ENCODE results near the gene PAM.
"Not testable (repeated sequence)": the region's sequence is repeated elsewhere in the genome, so short reads cannot be mapped to it uniquely, and the experiment has no call there.

Gene PAM

DNA sequence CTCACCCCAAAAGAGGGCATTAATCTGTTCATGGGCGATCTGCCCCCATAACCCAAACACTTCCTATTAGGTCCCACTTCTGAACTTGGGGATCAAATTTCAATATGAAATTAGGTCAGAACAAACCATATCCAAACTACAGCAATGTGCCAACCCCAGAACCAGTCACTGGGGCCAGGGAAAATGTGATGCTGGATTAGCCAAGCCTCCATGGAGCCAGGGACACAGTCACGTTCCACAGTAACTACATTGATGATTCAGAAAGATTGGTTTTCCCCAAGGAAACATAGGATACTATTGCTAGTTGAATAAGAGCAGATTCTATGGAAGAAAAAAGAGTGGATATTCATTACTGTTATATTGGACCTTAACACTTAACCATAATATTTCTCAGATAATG is 280.6 kb downstream of the PAM start:
- no peak for DNase-seq (ENCODE audit: low read depth in 2 of 2, low spot score in 1 of 2)

DNA sequence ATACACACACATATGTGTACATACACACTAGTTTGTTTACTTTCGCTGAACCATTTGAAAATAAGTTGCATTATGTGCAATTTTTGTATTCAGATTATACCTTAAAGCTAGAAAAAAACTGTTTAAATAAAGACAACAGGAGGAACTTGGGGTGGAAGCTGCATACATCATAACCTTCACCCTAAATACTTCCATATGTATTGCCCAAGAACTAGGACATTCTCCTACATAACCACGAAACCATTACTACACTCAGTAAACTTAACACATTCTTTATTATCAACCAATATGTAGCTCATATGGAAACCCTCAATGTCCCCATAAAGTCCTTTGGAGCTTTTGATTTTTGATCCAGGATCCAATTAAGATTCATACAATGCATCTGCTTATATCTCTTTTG is 281.5 kb downstream of the PAM start:
- no peak for DNase-seq (ENCODE audit: low read depth in 2 of 2, low spot score in 1 of 2)

DNA sequence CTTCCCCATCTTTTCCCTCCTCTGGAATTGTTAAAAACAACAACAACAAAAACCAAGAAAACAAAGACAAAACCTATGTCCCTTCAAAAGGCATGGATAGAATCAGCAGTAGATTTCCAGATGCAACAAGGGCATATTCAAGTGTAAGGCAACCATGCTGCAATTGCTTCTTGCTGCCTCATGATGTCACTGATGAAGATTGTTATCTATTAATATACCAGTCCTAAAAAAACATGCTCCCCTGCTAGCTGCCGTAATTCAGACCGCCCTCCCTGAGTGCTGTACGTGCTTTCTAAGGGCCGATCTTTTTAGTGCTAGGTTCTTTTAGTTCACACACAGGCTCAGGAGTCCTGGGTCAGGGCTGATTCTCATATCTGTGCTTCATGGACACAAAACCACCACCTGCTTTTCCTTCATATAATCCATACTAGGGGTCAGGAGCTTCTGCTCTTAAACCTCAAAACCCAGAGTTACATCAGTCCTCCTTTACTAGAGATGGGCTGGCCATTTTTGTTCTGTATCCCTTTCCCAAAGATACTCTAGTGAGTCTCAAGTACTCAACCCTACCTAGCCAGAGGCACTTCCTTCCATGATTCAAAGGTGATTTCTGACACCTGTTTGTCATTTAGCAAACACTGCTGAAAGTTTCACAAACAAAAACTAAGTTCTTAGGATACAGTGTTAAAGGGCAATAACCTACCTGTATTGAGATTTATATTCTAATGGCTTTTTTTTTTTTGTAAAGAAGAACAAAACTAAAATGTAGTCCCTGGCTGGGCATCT is 282.8 kb downstream of the PAM start:
- DNase-seq (ENCODE audit: low read depth in 2 of 2, low spot score in 1 of 2) = no peak

DNA sequence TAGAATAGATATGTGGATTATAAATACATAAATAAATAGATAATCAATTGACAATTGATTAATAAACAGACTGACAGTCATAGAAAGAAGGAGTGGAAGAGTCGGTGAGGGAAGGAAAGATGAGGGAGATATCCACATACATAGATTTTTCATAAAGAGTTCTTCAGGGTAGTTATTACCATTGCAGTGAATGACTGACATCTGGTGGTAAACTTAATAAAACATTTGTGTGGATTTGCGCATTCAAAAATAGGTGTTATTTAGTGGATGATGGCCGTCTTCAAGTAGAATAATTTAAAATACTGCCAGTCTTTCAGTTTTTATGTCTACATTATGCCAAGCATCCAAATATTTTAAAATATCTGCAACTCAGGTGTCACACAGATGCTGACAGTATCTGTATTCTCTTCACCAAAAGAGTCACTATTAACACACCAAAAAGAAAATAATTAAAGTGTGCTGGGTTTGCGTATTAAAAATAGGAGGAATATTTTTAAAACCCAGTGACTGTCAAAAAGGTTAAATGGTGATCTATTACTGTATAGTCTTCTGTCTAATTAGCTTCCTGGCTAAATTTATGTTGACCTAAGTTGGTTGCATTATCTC is 286.1 kb downstream of the PAM start:
- DNase-seq (ENCODE audit: low read depth in 2 of 2, low spot score in 1 of 2) = no peak

DNA sequence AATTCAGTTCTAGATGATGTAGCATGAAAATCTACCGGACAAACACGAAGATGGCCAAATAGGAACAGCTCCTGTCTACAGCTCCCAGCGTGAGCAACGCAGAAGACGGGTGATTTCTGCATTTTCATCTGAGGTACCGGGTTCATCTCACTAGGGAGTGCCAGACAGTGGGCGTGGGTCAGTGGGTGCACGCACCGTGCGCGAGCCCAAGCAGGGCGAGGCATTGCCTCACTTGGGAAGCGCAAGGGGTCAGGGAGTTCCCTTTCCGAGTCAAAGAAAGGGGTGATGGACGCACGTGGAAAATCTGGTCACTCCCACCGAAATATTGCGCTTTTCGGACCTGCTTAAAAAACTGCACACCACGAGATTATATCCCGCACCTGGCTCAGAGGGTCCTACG is 291.6 kb downstream of the PAM start:
- DNase-seq (ENCODE audit: low read depth in 2 of 2, low spot score in 1 of 2) = not testable (repeated sequence)

DNA sequence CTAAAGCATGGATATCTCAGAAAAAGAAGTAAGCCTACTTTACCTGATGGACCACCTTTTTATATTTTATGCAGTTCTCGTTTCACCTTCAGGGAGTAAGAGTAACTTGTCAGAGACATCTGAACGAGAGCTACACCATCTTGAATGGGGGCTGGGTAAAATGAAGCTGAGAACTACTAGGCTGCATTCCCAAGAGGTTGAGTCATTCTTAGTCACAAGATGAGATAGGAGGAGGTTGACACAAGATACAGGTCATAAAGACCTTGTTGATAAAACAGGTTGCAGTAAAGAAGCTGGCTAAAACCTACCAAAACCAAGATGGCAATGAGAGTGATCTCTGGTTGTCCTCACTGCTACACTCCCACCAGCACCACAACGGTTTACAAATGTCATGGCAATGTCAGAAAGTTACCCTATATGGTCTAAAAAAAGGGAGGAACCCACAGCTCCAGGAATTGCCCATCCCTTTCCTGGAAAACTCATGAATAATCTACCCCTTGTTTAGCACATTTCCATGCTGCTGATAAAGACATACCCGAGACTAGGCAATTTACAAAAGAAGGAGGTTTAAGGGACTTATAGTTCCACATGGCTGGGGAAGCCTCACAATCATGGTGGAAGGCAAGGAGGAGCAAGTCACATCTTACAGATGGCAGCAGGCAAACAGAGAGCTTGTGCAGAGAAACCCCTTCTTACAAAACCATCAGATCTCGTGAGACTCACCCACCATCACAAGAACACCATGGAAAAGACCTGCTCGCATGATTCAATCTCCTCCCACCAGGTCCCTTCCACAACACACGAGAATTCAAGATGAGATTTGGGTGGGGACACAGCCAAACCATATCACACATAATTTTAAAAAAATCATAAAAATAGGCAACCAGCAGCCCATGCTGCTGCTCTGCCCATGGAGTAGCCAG is 302.4 kb downstream of the PAM start:
- DNase-seq (ENCODE audit: low read depth in 2 of 2, low spot score in 1 of 2) = no peak

DNA sequence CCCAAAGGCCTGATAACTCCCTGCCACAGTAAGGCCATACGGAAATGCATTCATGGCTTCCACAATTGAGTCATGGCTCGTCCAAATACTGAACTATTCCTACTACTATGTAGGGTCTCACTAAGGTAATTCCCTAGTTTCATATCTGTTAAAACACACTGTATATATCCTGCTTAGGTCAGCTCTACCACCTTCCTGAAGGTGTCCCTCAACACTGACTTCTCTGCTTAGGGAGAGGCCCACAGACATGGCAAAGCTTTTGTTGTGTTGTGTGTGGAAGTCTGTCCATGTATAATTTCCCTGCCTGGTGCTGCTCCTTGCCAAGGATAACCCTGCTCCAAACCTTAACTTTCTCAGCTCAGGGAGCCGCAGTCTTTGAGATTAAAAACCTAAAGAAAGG is 304.4 kb downstream of the PAM start:
- DNase-seq (ENCODE audit: low read depth in 2 of 2, low spot score in 1 of 2) = no peak

DNA sequence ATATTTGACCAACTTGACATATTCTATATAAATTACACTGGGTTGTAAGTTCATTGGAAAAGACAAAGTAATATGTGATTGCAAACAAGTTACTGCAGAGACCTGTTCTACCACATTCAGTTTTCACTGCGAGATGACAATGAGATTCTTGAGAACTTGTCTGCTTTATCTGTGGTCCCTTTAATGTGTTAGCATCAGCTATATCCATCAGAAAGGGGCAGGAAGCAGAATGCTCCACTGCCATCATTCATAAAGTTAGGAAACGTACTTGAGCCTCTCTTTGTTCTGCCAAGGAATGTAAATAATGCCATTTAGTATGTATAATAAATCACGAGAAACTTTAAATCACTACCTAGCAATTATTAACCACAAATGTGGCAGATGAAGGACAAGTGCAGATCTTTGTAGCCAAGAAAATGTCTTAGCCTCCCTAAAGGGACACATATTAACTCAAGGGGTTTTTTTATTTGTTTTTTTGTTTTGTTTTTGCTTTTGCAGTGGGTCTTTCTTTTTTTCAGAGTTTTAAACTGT is 305.4 kb downstream of the PAM start:
- no peak for DNase-seq (ENCODE audit: low read depth in 2 of 2, low spot score in 1 of 2)

- no peak for DNase-seq (ENCODE audit: low read depth in 2 of 2, low spot score in 1 of 2)
Observed at GRCh38 chr5:103066326-103066725, 311.2 kb downstream of the PAM start.

GRCh38 chr5:103073500-103073899 is 318.4 kb downstream of the PAM start:
- not testable (repeated sequence) for DNase-seq (ENCODE audit: low read depth in 2 of 2, low spot score in 1 of 2)

- no peak for DNase-seq (ENCODE audit: low read depth in 2 of 2, low spot score in 1 of 2)
Observed at GRCh38 chr5:103075442-103075841, 320.3 kb downstream of the PAM start.
